CD4-positive, alpha-beta T cell treated with Interleukin-4 for 1 hour (primary cell): ENCODE data around the gene GRIK1.

Experiments
- DNase-seq, 2 donors: peaks; one replicate each; pipeline ENCODE4 v3.0.0-alpha.2; 2020 to 2022

Gene GRIK1

DNA sequence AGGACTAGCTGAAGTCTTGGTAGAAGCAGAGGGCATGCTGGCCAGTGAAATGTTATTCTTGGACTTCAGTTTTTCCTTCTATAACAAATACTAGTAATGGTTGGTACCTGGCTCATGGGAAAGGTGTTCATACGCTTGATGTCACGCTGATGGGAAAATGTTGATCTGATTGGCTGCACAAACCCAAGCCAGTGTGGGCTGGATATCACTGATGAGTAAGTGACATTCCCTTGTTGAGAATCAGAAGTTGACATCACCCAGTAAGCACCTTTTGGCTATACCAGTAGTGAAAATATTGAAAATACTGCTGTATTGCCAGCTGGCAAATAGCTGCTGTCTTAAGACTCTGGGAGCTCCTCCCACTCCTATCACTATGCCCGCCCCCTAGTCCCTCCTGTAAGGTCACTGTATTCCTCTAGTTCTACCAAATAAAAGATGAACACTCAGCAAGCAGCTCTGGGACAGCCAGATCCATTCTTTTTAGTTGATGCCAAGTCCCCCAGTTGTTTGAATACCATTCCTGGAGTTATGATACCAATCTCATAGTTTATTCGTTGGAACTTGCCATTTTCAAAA is 168.2 kb downstream of the GRIK1 start:
- DNase-seq: no peak

DNA sequence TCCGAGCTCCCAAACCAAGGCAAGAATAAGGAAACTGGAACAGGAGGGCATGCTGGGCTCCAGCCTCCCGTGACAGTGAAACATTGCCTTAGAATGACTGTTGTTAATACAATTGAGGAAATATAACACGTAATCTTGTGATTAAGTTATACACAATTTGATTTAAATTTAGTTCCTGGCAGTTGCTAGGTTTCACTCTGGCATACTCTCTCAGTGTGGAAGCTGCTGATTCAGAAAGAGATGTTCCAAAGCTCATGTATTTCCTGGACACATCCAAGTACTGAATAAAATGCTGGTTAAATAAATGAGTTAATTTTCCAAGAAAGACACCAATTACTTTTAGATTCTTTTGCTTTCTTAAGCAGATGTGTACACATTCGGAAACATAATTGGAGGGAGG is 176.1 kb downstream of the GRIK1 start:
- no peak for DNase-seq

DNA sequence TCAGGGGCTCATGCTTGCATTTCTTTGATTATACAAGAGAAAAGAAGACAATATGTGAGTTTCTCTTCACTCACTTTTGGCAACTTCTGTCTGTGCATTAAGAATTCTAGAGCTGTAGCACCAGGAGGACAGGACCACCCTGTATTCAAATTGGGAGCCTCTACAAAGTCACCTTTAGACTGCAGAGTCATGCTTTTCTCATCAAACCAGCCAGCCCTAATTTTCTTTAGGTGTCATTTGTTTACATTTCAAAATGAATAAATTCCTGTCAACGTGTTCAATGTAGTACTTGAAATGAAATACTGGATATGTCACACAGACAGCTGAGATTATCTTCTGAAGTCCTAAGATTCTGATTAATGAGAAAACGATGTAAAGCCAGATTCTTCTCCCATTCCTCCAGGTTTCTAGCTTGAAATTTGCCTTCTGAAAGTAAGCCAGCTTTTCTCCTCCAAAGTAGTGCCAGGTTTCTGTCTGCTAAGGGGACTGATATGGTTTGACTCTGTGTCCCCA is 177.2 kb downstream of the GRIK1 start:
- no peak for DNase-seq

DNA sequence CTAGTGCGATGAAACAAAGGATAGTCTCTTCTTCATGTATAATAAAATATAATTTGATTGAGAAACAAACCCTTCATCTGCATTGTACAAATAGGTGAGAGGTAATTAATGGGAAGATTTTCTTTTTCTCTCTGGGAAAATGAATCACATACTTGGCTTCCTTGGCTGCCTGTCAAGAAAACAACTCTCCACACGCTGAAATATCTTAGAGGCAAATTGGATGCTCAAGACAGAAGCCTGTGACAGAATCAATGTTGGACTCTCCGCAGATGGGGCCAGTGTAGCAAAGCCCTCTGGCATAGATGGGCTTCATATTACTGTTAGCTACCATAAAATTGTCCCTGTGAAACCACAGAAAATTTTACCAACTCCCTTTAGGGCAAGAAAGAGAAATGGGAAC is 186.6 kb downstream of the GRIK1 start:
- DNase-seq: no peak

DNA sequence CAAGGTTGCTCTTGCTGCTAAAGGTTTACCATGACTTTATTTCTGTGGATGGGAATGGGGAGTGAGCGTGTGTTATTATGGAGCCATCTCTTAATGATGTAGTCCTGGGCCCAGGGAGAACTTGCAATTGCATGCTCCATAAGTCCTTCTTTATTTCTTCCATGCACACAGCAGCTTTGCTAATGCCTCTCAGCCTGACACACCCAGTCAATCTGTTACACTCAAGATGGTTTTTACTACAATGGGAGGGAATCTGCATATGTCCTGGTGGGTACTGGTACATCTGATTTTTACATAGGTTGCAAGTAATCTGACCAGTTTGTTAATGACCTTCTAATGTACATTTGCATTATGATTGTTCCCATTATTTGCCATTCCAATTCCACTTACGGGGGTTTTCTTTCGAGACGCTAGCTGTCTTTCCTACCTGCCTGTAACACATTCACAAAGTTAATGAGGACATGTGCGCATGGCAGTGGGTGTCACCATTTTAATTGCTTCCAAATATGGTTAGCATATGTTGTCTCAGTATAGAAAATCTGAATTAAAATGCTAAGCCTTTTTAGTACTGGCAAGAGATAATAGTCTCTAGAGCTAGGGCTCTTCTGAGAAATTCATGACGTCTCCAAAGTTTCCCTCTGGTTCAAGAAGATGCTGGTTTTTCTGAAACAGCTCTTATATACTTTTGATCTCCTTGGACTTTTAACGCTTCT is 188.2 kb downstream of the GRIK1 start:
- DNase-seq: no peak

DNA sequence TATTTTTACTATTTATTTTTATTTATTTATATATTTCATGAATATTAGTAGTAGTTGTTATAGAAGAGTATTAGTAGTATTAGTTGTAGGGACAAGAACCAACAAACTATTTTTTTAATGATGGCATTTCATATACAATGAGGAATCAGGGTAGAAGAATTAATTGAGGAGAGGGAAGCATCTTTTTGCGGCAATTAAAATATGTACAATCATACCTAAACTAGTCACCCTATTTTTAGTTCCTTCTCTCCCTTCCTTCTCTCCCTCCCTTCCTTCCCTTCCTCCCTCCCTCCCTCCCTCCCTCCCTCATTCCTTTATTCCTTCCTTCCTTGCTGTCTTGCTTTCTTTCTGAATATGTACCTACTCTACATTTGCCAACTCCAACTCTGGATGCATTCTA is 189.8 kb downstream of the GRIK1 start:
- DNase-seq: no peak

DNA sequence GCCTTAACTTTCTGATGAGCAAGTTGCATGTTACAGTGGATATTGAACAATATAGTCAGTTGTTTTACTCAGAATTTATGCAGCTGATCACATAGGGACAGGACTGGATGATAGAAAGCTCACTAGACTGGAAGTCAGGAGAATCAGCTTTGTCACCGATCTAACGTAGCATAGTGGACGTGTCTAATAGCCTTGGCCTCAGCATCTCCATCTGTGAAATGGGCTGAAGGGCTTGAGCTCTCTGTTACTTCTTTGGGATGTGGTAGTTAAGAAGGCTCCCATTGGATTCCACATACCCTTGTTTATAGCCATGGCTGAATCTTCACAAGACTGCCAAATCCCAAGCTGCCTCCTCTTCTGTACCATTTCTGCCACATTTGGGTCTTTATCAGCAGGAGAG is 190.6 kb downstream of the GRIK1 start:
- no peak for DNase-seq

DNA sequence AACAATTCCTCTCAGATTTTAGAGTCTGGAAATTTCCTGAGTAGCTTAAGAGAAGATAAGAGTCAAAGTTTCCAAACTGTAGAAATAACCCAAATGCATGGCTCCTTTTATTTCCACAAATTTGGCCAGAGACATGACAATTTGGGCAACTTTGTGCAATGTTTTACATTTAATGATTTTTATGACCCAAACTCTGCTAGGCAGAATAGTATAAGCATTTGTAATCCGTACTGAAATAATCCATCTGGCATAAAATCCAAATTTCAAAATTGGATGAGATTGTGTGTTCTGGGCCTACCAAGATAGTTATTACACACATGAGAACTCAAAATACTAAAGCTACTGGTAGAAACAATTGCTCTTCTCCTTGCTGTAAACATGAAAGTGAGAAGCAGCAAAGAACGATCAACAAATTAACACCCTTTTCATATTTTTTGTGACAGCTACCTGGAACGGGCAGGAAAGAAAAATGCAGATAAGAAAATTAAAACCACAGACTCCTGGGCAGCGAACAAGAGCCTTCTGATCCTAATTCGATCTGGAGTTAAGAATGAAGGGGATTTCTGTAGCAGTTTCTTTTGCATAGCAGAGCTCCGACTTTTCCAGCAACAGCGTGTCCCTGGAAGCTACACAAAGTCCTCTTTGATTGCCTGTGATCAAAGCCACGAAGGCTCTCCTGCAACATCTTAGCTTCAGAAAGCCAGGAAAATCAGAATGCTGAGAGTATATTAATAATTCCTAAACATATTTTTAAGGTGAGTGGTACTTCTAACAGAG is 191.2 kb downstream of the GRIK1 start:
- DNase-seq: no peak

DNA sequence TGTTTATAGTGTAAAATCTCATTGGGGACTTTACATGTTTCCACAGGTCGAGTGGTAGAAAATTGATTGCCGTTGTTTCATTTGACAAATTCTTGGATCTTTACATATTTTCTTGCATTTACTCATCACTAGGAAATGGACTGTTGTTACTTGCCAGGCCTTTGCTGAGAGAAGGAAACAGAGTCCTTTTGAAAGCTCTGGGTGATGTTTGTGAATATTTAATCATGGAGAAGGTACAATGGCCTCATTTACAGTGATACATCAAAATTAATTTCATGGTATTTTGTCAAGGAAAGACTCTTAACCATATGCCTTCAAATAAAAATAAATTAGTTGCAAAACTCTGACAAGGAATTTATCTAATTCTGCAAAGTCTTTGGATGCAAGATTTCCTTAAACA is 198.0 kb downstream of the GRIK1 start:
- no peak for DNase-seq

DNA sequence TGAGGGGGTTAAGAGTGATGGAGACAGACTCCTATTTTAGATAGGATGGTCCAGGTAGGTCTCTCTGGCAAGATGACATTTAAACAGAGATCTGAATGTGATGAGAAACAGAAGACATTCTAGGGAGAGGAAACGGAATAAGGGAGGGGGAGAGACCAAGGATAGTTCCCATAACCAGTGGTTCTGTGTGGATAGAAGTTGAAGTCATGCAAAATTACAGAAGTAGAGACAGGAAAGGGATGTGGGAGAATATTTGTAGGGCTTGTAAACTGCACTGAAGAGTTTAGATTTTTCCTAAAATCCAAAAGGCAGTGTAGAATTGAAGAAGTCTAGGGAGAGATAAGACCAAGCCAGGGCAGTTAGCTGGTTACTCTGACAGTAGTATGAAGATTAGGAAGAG is 200.6 kb downstream of the GRIK1 start:
- no peak for DNase-seq

DNA sequence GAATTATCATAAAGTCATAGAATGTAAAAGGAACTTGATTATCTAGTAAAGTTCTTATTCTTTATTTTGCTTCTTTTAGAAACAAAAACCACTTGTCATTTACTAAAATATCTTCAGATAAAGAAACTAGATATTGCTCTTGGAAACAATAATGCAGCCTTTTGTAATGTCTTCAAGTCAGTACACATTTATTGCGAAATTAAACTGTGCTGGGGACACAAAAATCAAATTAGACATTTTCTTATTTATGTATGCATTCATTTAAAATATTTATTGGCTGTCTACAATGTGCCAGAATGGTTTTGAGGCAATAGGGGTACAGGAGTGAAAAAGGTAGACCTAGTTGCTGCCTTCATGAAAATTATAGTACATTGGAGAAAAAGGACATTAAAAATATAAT is 201.1 kb downstream of the GRIK1 start:
- no peak for DNase-seq

DNA sequence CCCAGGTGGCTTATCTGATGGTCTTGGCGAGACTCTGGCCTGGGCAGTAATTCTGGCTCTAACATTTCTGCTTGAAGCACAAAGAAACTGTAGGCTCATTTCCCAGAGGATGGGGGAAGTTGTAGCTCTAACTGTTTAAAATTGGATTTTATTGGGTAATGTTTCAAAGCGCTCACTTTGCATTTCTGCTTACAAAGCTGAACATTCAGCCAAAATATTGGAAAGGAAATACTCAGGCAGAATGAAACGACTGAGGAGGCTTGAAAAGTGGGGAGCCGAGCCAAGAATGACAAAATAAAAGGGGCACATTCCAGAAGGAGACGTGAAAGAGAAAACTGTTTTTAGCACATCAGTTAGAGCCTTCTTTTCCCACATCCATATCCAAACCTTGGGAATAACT is 202.6 kb downstream of the GRIK1 start:
- no peak for DNase-seq

DNA sequence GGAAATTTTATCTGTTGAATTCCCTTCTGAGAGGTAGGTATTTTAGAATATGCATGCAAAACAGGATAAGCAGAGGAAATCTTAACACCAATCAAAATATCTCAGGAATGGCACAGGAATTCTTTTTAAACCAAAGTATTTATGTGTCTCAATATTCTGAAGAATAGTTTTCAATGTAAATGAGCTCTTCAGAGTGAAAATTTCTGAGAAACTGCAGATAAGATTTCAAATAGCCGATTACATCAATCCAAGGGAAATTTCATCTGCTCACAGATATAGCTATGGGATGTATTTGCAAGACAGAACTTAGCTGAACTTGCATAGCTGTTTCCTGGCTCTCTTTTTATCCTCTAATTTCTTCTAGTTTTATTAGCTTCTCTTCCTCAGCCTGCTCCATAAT is 209.5 kb downstream of the GRIK1 start:
- DNase-seq: no peak

DNA sequence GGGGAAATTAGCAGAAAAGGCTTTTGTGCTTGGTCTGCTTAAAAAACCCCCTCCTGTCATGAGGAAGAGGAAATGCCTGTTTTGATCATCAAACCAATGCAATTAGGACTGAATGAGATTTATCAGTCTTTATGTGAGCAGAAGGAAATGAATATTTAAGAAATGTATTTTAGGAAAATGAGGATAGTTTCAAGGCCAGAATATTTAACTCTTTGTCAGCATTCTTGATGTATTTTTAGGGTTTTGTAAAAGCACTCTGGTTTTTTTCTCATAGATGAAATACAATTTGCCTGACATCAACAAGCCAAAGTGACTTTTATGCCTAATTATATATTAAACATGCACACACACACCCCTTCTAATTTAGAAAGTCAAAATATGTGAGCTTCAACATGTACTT is 213.8 kb downstream of the GRIK1 start:
- no peak for DNase-seq

DNA sequence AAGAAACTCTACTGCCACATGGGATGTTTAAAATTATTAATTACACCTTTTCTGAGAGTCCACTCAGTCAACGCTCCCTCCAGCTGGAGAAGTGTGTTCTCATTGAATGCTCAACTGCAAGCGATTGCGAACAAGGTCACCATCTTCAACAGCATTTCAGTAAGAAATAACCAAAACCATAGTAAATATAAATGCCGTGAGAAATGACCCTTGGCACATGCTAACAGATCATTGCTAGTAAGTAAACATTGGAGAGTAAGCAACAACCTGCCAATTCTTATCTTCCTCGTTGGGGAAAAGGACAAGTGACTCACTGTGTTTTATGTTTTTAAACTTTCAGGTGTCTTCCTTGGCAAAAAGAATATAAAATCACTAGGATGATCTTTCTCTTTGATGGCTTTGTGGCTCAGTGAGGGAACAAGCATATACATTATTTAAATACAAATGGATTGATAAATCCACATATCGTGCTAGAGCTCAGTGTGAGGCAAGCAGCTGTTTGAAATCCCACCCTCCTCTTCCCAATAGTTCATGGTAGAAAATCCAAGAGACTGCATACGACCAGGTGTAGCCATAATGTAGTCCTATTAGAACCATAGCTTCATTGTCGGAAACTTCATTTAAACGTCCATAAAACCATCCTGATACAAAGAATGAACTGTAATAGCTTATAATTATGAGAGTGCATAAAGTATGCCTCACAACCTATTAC is 214.6 kb downstream of the GRIK1 start:
- no peak for DNase-seq

DNA sequence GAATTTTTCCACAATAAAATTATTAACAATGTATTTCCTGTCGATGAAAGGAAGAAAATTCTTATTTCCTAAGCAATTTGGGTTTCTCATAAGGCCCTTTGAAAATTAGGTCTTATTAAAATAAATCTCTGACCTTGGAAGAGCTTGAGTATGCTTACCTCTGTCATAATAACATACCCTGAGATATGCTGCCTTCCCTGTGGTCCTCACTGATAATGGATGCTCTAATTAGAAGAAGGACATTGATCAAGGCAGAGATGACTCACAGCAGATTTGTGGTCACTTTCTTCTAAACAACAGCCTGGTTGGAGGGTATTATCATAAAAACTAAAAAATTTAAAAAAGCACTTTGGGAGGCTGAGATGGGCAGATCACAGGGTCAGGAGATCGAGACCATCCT is 217.8 kb downstream of the GRIK1 start:
- DNase-seq: no peak

DNA sequence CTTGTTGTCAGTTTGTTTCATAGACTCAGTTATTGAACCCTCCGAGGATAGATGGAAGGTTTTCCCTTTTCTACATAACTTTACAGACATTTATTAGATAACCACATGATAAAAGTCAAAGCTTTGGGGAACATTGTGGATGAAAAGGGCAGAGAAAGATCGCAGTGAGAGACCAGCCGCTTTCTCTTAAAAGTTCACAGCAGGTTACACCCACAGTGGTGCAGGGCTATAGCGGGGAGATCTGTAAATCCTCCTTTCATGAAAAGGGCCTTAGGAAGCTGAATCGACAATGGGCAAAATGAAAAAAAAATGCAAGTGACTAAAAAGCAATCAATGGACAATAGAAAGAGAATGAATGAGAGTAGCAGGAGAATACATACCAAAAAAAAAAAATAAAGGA is 218.6 kb downstream of the GRIK1 start:
- no peak for DNase-seq

DNA sequence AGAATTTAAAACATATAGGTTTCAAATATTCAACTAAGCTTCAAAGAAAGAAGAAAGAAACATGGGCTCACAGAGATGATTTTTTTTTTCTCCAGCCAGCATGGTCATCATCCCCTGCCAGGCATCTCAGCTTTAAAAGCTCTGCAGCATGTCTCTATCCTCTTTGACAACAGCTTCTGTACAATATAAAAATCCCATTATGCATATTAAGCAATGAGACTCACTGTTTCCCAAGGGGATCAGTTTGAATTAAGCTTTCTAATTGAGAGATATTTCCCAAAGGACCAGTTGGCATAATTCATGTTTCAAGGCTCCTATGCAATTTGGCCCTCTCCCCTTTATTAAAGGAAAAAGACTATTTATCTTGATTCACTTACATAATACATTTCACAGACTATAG is 220.3 kb downstream of the GRIK1 start:
- no peak for DNase-seq

DNA sequence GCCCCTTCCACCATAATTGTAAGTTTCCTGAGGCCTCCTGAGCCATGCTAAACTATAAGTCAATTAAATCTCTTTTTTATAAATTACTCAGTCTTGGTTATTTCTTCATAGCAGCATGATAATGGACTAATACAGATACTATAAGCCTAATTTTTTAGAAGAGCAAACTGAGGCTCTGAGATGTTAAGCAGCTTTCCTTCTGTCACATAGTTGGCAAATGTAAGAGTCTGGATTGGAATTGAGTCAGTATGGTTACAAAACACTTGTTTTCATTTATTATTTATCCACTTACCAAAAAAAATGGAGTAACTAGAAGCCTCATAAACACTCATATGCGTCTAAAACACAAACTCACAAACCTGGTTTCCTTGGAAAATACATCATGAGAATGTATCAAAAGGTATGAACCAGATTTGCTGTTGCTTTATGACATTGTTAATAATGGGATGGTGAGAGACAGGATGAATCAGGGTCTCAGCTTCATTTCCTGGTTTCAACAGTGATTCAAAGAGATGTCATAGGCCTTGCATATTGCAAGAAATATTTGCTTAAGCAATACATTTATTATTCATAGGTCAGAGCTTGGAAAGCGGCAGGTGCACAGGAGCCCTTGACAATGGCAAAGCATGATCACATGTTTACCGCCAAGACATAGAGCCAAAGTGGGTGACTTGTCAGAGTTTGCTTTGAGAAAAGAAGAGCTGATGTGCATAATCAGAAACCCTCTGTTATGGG is 221.5 kb downstream of the GRIK1 start:
- DNase-seq: no peak

DNA sequence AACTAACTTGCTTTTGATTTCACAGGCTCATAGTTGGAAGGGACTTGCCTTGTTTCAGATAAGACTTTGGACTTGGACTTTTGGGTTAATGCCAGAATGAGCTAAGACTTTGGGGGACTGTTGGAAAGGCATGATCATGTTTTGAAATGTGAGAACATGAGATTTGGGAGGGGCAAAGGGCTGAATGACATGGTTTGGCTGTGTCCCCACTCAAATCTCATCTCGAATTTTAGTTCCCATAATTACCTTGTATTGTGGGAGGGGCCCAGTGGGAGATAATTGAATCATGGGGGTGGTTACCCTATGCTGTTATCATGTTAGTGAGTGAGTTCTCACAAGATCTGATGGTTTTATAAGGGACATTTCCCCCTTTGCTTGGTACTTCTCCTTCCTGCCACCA is 222.1 kb downstream of the GRIK1 start:
- DNase-seq: no peak

DNA sequence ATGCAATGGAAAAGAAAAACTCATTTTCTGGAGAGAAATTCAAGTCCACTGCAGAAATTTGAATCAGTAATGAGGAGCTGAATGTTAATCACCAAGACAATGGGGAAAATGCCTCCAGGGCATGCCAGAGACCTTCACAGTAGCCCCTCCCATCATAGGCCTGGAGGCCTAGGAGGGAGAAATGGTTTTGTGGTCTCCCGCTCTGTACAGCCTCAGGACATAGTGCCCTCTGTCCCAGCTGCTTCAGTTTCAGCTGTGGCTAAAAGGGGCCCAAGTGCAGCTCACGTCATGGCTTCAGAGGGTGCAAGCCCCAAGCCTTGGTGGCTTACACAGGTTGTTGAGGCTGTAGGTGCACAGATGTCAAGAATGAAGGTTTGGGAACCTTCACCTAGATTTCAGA is 223.0 kb downstream of the GRIK1 start:
- no peak for DNase-seq

DNA sequence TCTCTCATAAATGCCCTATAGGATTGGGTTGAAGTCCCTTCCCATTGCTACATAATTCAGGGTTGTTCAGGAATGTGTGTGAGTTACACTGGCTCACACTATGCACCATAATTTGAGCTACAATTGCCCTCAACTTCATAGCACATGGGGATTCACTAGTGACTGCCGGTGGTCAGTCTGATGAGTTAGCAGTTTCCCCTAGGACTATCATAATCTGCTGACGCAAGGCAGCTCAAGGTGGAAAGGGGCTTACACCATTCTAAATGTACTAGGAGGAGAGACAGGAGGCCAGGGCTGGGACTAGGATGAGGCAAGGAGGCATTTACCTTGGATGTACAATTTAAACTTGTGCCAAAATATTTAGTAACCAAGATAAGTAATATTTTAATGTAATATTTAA is 224.7 kb downstream of the GRIK1 start:
- DNase-seq: no peak

DNA sequence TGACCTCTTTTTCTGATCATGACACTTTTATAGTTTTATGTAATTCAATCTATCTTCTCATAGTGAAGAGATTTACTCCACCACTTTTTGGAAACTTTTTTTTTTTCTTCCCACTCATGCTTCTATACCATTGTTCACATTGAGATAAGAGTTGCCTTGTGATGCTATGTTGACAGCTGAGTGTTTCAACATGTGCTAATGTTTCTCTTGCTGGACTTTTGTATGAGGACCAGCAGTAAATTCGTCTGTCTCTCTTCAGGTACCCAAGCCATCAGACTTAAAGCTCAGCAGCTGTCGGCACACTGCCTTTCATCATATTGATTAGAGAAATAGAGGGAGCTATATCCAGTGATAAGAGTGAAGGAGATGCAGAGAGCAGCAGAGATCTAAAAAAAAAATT is 227.0 kb downstream of the GRIK1 start:
- no peak for DNase-seq
